Ishikawa (cell line): ENCODE data around the gene BCL2L13.
A peak's percentile ranks its signal among the peaks of the same experiment; 100 is the strongest.

Source experiments
- CEBPB ChIP-seq: IDR thresholded peaks from 2 replicates; pipeline ENCODE4 v1.6.1; 2012
- CREB1 ChIP-seq: IDR thresholded peaks from 2 replicates; pipeline ENCODE4 v1.6.1; 2012; ENCODE audit warnings: low read depth
- EGR1 ChIP-seq: IDR thresholded peaks from 2 replicates; pipeline ENCODE4 v1.6.1; 2012
- EP300 ChIP-seq: IDR thresholded peaks from 2 replicates; pipeline ENCODE4 v1.6.1; 2012; ENCODE audit warnings: borderline replicate concordance
- FOXM1 ChIP-seq: IDR thresholded peaks from 2 replicates; pipeline ENCODE4 v1.6.1; 2012; ENCODE audit warnings: low read depth, borderline replicate concordance
- MAX ChIP-seq: IDR thresholded peaks from 2 replicates; pipeline ENCODE4 v1.6.1; 2012
- NFIC ChIP-seq: IDR thresholded peaks from 2 replicates; pipeline ENCODE4 v1.6.1; 2012
- RAD21 ChIP-seq: IDR thresholded peaks from 2 replicates; pipeline ENCODE4 v1.6.1; 2012; ENCODE audit warnings: low read depth
- REST ChIP-seq: IDR thresholded peaks from 2 replicates; pipeline ENCODE4 v1.6.1; 2012; ENCODE audit warnings: low read depth, mild to moderate bottlenecking
- TAF1 ChIP-seq: IDR thresholded peaks from 2 replicates; pipeline ENCODE4 v1.6.1; 2012; ENCODE audit warnings: low read depth, mild to moderate bottlenecking
- TCF12 ChIP-seq: IDR thresholded peaks from 2 replicates; pipeline ENCODE4 v1.6.1; 2012; ENCODE audit warnings: low read depth
- TEAD4 ChIP-seq: IDR thresholded peaks from 2 replicates; pipeline ENCODE4 v1.6.1; 2012
- USF1 ChIP-seq: IDR thresholded peaks from 2 replicates; pipeline ENCODE4 v1.6.1; 2012
- YY1 ChIP-seq: IDR thresholded peaks from 2 replicates; pipeline ENCODE4 v1.6.1; 2012; ENCODE audit warnings: low read depth
- ZBTB7A ChIP-seq: IDR thresholded peaks from 2 replicates; pipeline ENCODE4 v1.6.1; 2012; ENCODE audit warnings: low read depth

The BCL2L13 gene

GRCh38 chr22:17741866-17742526, 103.4 kb downstream of the BCL2L13 start:
- TF ChIP-seq USF1 (no peak), TEAD4 (no peak), TAF1 (no peak), NFIC (no peak), EGR1 (no peak), EP300 (no peak)

GRCh38 chr22:17742527-17742902, 104.0 kb downstream of the BCL2L13 start:
- TF ChIP-seq RAD21, result peak; percentile 92
- no peak for TF ChIP-seq TCF12

- TF ChIP-seq MAX, result no peak
- TF ChIP-seq TCF12, result no peak
- TF ChIP-seq FOXM1, result no peak
- no peak for TF ChIP-seq TAF1
- TF ChIP-seq CREB1, result no peak
- TF ChIP-seq EGR1, result no peak
- TF ChIP-seq CEBPB, result no peak
- no peak for TF ChIP-seq REST
- no peak for TF ChIP-seq EP300
- no peak for TF ChIP-seq NFIC
- no peak for TF ChIP-seq USF1
- TF ChIP-seq RAD21, result no peak
- TF ChIP-seq YY1, result no peak
- no peak for TF ChIP-seq ZBTB7A
- no peak for TF ChIP-seq TEAD4
Observed at GRCh38 chr22:17743661-17744411, 105.3 kb downstream of the BCL2L13 start.

GRCh38 chr22:17744430-17744829, 105.9 kb downstream of the BCL2L13 start:
- TF ChIP-seq TEAD4 (no peak), CREB1 (no peak), EP300 (no peak), ZBTB7A (no peak), MAX (no peak), FOXM1 (no peak), YY1 (no peak), TCF12 (no peak)

GRCh38 chr22:17746916-17747315, 108.4 kb downstream of the BCL2L13 start:
- TF ChIP-seq ZBTB7A, result no peak
- TF ChIP-seq EP300, result no peak
- TF ChIP-seq CREB1, result no peak
- no peak for TF ChIP-seq YY1
- no peak for TF ChIP-seq USF1
- no peak for TF ChIP-seq TCF12
- TF ChIP-seq TAF1, result no peak
- TF ChIP-seq FOXM1, result no peak
- no peak for TF ChIP-seq MAX
- no peak for TF ChIP-seq TEAD4
- no peak for TF ChIP-seq NFIC

- TF ChIP-seq ZBTB7A, result no peak
- TF ChIP-seq CEBPB, result no peak
- no peak for TF ChIP-seq TCF12
- TF ChIP-seq TAF1, result no peak
- TF ChIP-seq EP300, result no peak
- TF ChIP-seq EGR1, result no peak
- no peak for TF ChIP-seq CREB1
- no peak for TF ChIP-seq YY1
- TF ChIP-seq MAX, result no peak
- no peak for TF ChIP-seq RAD21
Observed at GRCh38 chr22:17748555-17749353, 110.2 kb downstream of the BCL2L13 start.
